ENCODE data around the gene PLTP. TPM values are rescaled to one million over a fixed set of nuclear protein-coding genes. Genes with fewer than 3 reads are reported as not detected.

The PLTP gene, protein sequence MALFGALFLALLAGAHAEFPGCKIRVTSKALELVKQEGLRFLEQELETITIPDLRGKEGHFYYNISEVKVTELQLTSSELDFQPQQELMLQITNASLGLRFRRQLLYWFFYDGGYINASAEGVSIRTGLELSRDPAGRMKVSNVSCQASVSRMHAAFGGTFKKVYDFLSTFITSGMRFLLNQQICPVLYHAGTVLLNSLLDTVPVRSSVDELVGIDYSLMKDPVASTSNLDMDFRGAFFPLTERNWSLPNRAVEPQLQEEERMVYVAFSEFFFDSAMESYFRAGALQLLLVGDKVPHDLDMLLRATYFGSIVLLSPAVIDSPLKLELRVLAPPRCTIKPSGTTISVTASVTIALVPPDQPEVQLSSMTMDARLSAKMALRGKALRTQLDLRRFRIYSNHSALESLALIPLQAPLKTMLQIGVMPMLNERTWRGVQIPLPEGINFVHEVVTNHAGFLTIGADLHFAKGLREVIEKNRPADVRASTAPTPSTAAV
- total RNA-seq: 58.0 TPM

DNA sequence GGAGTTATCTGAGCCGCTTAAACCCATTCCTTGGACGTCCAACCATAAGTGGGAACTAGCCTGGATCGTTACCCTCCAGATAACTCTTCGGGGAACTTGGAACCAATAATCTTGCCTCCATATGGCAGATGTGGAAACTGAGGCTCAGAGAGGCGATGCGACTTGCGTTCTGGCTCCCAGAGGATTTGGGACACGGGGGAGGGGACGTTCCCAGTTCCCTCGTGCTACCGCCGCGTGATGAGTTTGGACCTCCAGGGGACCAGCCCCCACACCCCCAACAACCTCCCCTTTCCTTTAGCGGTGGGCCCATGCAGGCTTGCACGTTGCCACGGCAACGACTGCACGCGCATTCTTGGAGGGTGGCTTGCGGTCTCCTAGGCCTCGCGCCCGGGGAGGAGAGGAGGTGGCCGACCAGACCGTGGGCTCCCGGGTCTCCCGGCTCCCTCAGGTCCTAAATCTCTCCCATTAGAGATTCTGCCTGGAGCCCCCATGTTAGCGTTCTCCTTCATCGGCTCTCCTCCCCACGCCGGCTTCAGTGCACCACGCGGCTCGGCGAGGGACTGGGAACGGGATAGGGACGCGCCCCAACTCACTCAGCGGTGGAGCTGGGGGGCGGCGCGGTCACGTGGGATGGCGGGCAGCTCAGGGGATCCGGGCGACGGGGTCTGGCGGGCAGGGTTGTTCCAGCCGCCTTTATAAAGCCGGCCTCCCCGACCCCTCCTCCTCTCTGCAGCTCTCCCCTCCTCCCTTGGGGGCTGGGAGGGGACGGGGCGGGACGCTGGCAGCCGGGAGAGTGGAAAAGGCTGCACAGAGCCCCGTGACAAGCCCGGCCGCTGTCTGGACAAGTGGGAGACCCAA is at the start of gene PLTP:
TSS of gene PLTP (minus strand) at position 670 of the 858 bp plus-strand sequence. CDS start 703 bp downstream, outside the sequence.

DNA sequence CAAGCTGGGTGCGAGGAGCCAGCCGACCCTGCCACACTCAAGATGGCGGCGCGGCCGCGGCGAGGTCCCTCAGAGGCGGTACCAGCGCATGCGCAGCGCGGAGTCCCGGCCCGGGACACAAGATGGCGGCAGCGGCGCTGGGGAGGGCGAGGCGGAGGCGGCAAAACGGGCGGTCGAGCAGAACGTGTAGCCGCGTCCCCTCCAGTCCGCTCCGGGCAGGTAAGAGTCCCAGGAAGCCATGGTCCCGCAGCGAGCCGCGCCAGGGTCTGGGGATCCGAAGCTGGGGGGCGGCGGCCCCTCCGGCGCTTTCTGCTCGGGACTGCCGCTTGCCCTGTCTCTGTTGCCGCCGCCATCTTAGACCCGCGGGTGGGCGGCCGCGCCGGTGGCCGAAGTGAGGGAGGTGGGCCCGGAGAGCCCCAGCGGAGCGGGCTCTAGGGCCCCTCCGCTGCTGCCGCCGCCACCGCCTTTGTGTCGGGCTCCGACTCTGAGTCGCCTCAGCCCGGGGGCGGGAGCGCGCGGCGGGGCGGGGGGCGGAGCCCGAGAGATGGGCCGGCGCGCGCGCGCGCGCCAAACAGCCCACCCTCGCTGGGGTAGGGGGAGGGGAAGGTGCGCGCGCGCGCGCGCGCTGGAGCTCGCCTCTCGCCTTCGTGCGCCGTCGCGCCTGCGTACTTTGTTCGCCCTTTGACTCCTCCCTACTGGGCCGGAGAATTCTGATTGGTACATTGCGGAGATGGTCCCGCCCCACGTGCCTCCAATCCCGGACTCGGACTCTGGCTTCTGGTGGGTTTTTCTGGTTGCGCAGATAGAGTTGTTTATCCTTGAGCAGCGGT is 22.8 kb upstream of the PLTP start, which contains the start of gene PCIF1:
TSS of gene PCIF1 (plus strand) at position 98 of the 830 bp plus-strand sequence. CDS start 4,317 bp downstream, outside the sequence.

DNA sequence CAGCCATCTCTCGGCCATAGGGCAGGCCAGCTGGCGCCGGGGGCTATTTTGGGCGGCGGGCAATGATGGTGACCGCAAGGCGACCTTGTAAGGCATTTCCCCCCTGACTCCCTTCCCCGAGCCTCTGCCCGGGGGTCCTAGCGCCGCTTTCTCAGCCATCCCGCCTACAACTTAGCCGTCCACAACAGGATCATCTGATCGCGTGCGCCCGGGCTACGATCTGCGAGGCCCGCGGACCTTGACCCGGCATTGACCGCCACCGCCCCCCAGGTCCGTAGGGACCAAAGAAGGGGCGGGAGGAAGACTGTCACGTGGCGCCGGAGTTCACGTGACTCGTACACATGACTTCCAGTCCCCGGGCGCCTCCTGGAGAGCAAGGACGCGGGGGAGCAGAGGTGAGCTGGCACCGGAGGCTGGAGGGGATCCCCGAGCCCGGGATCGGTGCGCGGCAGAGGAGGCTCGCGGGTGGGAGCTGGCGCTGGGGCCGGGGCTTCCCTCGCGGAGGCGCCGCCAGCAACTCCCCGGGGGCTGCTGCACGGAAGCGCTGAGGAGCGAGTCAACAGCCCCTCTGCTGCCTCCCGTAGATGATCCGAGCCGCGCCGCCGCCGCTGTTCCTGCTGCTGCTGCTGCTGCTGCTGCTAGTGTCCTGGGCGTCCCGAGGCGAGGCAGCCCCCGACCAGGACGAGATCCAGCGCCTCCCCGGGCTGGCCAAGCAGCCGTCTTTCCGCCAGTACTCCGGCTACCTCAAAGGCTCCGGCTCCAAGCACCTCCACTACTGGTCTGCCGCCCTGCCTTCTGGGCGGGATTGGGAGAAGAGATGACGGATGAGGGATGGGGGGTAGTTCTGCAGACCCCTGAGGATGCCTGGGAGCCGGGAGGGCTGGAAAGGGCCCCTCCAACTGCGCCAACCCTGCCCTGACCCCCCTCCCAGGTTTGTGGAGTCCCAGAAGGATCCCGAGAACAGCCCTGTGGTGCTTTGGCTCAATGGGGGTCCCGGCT is 20.7 kb downstream of the PLTP start, which contains the start of the genes CTSA and NEURL2:
TSS of gene CTSA (plus strand) at position 351 of the 999 bp plus-strand sequence. CDS start at position 585, 234 bp downstream.
TSS of gene NEURL2 (minus strand) at position 224 of the 999 bp plus-strand sequence. CDS start at position 7, 217 bp downstream.

DNA sequence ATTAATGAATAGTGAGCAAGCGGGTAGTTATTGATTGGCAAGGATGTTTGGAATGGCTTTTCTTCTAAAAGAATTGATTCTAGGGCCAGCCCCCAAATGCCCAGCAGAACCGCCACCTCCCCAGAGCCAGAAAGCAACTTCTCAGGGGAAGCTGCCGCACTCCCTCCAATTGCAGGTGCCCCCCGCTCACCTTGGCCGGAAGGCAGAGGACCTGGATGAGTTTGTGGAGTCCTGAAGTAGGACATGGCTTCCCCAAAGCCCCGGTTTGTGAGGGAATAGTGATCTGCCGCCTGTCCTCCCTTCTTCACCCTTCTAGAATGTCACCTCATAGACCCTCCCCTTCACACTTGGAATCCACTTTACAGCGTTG is 24.6 kb downstream of the PLTP start, which contains the start of gene SPATA25:
TSS of gene SPATA25 (minus strand) at position 277 of the 370 bp plus-strand sequence. CDS start at position 245, 32 bp downstream.

DNA sequence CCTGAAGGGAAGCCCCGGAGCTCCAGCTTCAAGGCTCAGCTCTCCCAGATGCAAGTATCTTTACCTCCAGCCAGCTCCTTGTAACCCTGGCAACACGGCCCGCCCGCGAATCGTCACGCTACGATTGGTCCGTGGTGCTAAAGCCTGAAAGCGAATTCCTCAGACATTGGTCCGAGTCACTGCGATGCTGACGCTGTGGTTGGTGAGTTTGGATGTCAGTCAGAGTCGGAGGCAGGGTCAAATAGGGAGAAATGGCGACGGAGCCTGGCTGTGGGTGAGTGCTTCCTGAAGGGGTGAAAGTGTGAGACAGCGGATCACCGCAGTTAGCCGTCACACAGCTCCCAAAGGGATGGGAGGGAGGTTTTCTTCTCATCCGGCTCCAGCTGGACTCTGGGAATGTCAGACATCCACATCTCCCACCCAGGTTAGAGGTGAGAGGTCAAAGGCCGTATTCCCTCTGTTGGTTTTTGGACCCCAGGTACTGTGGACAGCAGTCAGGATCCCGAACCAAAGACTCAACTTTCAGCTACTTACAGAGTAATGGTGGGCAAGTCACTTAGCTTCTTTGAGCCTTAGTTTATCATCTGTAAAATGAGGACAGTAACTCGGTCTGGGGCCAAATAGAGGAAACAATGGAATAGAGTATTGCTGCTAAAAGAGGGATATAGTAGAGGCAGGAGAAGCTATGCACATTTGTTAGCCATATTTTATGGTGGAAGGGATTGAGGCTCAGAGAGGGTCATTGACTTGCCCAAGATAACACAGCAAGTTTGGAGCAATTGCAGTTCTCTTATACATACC is 30.8 kb downstream of the PLTP start, which contains the start of gene ZSWIM1:
TSS of gene ZSWIM1 (plus strand) at position 240 of the 801 bp plus-strand sequence. CDS start 1,366 bp downstream, outside the sequence.

DNA sequence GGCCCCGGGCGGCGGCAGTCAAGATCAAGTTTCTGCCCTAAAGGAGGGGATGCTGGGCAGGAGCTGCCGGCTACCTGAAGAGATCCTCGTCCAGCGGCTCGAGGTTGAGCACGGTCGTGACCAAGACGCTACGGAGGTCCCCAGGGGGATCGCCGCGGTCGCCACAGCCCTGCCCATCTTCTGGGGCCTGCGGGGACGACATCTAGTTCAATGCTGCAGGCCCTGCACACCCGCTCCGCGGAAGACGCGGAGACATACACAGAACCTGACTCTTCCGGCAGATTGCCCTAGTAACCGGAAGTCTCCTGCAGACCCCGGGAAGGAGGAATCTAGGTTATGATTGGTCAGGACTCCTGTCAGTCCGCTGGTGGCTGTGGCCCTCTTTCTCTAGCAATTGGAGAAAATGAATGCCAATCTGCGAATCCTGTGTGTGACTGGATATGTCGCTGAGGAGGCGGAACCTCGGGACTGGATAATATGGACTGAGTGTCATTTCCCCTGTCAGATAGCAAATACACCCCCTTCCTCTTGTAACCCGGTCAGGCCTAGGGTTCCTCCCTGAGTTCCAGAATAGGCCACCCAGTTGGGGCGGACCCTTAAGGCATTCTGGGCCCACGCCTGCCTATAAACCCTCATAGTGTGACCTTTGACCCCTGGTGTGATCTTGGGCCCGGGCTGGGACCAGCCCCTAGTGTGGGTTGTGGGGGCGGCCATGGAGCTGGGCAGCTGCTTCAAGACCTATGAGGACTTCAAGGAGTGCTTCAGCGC is 54.7 kb downstream of the PLTP start, which contains the start of the genes ACOT8 and ZSWIM3:
TSS of gene ACOT8 (minus strand) at position 279 of the 768 bp plus-strand sequence. CDS start at position 202, 77 bp downstream.
TSS of gene ZSWIM3 (plus strand) at position 501 of the 768 bp plus-strand sequence. CDS start at position 713, 212 bp downstream.

Other genes with a start within 250 kb of the PLTP start
- gene WFDC11, start 241.9 kb downstream of the PLTP start, total RNA-seq: not detected
- gene WFDC13, start 210.1 kb downstream of the PLTP start, total RNA-seq: not detected
- gene WFDC10B, start 207.1 kb downstream of the PLTP start, total RNA-seq: not detected
- gene SPINT4, start 189.8 kb downstream of the PLTP start, total RNA-seq: not detected
- gene WFDC3, start 120.3 kb downstream of the PLTP start, total RNA-seq: not detected
- gene DNTTIP1, start 120.2 kb downstream of the PLTP start, total RNA-seq: 17.8 TPM
- 15.3 TPM for gene UBE2C, start 99.5 kb downstream of the PLTP start, total RNA-seq
- 93.6 TPM for gene TNNC2, start 84.8 kb downstream of the PLTP start, total RNA-seq
- 86.1 TPM for gene SNX21, start 78.4 kb downstream of the PLTP start, total RNA-seq
- 36.1 TPM for gene ACOT8, start 54.8 kb downstream of the PLTP start, total RNA-seq
- 16.2 TPM for gene ZSWIM3, start 54.5 kb downstream of the PLTP start, total RNA-seq
- gene ZSWIM1, start 30.9 kb downstream of the PLTP start, total RNA-seq: 9.4 TPM
- gene SPATA25, start 24.5 kb downstream of the PLTP start, total RNA-seq: 7.6 TPM
- 12.8 TPM for gene NEURL2, start 20.9 kb downstream of the PLTP start, total RNA-seq
- gene CTSA, start 20.8 kb downstream of the PLTP start, total RNA-seq: 50.5 TPM
- gene PCIF1, start 22.5 kb upstream of the PLTP start, total RNA-seq: 41.5 TPM
- gene ZNF335, start 60.0 kb upstream of the PLTP start, total RNA-seq: 21.8 TPM
- gene MMP9, start 96.8 kb upstream of the PLTP start, total RNA-seq: 2.5 TPM
- gene SLC12A5, start 117.1 kb upstream of the PLTP start, total RNA-seq: 31.2 TPM
- 51.7 TPM for gene NCOA5, start 177.8 kb upstream of the PLTP start, total RNA-seq
- 3.1 TPM for gene CD40, start 206.2 kb upstream of the PLTP start, total RNA-seq

Measured in camera-type eye (tissue), 1 donor.